HG03039 (cell line): ENCODE results near the gene CXXC5.

Source experiments
- ATAC-seq: cut with Tn5 transposase; IDR thresholded peaks from one replicate; pipeline ENCODE4 v1.9.1; 2021; ENCODE audit warnings: mild to moderate bottlenecking, moderate library complexity; ENCODE audit not compliant: unreplicated experiment

The CXXC5 gene

GRCh38 chr5:139638090-139638735 lies 9.9 kb upstream of the CXXC5 start:
- ATAC-seq: no peak

DNA sequence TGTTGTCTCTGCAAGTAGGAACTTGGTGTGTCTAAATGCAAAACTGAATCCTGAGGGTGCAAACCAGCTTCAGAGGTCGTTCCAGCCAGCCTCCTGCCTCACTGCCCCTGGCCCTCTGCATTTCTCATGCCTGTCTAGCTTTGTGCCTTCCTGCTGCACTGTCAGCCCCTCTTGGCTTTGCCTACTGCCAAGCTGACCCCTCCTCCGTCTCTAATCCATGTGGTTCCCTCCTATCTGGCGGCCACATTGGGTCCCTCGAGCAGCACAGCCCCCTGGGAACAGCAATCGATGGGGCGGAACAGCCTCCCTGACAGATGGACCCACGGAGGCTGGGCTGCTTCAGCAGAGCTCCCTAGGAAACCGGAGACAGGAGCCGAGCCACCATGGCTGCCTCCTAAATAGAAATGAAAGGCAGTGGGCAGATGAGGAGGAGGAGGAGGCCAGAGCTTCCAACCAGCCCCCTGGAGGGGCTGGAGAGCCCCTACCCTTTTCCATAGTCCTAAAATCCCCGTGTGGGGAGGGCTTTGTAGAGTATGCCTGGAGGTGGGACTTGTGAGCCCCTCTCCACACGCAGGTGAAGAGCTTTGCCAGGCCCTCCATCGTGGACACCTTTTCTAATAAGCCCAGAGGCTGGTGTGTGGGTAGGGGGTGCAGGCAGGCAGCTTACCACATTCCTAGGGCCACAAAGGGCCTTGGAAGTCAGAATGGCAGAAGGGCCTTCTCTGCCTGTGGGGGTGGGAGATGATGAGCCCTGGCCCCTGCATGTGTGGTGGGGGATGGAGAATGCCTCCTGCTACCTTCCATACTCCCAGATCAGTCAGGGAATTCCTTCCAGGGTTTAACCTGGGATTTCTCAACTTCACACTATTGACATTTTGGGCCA lies 9.2 kb upstream of the CXXC5 start:
- ATAC-seq: no peak

DNA sequence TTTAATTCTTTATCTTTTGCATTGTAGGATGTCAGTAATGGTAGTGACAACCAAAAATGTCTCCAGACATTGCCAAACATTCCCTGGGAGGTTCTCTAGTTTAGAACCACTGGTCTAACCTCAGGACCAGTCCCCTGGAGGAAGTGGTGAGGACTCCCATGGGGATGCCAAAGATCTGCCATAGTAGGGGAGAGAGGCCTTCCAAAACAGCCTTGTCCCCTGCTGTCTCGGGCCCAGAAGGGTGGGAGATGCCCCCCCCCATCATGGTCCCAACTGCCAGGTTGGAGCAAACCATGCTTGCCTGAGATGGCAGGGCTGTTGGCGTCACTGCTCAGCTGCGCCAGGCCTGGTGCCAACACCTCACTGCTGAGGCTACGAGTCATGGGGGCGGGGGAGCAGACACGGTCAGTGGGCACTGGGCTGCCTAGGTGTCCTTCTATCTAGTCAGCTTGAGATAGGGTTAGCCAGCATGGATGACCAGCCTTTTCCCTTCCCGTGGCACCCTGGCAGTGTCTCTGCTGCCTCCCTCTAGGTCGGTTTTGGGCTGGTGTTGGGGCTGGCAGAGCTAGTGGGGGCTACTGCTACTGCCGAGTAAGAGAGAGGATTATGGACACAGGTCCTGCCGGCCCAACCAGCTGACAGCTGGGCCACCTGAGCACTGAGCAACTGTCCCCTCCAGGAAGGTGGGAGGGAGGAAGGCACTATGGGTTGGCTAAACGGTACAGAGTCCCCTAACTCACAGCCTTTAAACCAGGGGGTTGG lies 8.3 kb upstream of the CXXC5 start:
- no peak for ATAC-seq

- no peak for ATAC-seq
These were observed 7.6 kb upstream of the CXXC5 start for GRCh38 chr5:139640421-139641115.

- no peak for ATAC-seq
These were observed 6.8 kb upstream of the CXXC5 start for GRCh38 chr5:139641116-139642080.

DNA sequence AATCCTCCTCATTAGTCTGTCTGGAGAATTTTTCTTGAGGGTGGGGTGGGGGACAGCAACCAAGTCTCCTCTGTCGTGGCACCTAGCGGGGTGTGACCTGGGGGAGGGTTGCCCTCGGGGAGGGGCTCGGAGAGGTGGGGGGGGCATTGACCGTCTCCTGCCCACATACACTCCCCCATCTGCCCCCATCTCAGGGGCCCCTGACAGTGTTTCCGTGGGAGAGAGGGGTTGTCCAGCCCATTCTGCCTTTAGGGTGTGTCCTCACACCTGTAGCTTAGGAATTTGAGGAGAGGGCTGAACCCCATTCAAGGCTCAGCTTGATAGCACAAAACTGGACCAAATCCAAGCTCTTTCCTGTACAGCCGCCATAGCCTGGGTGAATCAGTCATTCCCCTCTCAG lies 5.9 kb upstream of the CXXC5 start:
- no peak for ATAC-seq

DNA sequence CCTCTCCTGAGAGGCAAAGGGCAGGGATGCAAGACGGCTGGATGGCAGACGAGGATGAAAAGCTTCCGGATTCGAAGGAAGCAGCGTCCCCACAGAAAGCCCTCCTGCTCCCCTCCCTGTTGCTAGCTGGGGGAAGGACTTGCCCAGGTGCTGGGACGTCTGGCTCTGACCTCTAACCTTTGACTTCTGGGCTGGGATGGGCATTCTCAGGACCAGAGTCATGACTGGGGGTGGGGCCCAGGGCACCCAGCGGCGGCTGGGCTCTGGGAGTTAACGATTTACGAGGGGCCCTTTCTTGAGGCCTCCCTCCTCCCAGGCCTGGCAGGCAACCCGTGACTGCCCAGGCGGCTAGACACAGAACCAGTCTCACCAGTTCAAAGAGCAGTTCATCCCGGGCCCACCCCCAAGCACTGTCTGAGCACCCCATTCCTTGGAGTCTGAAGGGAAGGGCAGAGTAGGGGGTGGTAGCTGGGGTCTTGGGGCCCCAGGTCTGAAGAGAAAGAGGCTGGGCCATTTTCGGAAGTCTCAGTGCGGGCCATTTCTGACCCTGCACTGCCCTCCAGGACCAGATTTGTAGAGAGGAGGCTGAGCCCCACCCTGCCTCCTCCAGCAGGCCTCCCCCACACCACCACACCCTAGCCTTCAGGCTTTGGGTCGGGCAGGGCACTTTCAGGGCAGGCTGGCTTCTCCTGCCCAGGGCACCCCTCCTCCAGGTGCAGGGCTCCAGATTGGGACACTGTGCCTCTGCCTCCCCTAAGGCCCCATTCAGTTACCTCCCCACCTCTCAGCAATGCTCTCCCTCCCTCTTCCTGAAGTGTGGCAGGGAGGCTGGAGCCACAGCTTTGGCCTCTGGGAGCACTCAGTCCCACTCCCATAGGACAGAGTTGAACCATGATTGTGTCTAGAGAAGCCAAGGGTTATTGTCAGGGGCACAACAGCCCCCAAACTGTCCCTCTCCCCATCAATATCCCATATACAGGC lies 5.0 kb upstream of the CXXC5 start:
- no peak for ATAC-seq

DNA sequence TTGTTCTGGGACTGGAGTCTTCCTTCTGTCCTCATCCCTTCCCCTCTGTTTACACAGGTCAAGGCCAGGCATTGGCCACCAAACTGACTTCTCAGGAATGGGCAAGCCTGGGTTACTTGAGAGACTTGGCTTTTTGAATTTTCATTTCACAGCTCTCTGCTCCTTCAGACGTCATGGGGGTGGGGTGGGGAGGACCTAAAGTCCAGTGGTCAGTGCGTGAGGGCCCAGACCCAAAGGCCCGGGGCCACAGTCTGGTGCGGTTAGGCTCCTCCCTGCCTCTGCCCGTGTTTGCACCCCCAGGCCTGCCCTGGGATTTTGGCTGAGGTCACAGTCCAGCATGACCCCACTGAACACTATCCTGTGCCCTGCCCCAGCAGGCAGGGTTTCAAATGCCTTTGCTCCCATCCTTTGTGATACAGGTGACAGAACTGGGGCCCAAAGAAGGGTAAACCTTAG lies 4.1 kb upstream of the CXXC5 start:
- no peak for ATAC-seq

DNA sequence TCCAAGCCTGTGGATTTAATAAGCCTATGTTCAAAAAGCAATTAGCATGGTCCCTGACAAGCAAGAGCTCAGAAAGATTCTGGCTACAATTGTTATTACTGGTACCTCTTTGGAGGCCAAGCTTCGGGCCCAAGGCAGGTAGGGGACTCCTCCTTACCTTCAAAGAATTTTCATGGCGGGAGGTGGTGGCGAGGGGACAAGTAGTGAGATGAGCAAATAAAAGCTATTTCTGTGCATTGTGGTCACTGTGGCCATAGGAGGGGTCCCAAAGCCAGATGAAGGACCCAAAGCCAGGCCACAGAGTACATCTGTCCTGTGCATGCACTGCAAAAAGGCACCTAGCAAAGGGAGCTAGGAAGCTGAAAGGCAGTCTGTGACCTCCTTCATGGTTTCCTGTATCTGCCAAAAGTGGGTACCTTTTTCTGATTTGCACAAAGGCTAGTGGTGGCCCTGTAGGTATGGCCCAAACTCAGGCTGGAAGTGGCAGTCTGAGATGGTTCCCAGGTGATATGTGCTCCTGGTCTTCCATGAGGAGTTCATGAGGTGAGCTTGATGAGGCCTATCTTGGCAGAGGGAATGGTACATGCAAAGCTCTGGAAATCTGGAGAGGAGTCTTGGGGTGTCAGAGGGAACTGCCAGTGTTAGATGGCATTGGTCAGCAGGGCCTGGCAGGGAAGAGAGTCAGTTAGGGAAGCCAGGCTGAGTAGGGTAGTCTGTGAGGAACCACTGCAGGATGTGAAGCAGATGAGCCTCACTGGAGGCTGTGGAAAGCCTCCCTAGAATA lies 3.3 kb upstream of the CXXC5 start:
- ATAC-seq: no peak

DNA sequence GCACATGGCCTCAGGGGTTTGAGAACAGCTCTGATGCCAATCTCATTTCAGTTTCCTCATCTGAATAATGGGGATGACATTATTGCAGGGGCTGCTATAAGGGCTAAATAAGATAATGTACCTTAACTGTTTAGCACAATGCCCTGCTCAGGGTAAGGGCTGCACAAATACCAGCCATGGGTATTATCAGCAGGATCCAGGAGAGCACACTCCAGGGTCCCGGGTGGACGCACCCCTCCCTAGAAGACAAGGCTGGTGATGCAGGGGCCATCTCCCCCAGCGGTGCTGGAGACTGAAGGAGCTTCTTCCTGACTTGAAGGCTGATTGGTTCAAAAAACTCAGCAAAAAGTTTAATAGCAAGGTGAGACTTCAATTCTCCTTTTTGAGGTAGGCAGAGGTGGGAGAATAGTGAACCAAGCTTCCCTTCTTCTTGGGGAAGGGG lies 2.7 kb upstream of the CXXC5 start:
- ATAC-seq: no peak

- ATAC-seq: no peak
These were observed 2.0 kb upstream of the CXXC5 start for GRCh38 chr5:139646111-139646510.

DNA sequence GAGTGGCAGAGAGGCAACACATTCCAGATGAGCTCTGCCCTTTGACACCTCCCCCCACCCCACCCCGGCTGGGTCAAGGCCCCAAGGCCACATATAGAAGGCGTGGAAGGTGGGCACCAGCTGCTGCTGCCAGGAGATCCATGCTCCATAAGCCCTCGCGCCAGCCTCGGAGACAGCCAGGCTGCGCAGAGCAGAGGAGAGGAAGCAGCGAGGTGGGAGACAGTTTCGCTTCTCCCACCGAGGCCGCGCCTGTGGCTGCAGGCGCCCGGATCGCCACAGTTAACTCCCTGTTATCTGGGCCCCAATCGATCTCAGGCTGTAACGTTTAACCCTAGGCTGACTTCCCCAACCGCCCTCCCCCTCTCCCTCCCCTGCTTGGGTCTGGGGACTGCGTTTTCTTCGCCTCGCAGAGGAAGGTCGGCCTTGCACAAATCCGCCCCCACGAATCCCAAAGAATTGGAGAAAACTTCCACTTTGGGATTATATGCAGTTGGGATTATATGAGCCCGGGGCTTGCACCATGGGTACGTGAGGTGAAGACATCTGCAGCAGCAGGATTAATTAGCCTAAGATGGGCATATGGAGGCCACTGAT lies 1.1 kb upstream of the CXXC5 start:
- no peak for ATAC-seq

DNA sequence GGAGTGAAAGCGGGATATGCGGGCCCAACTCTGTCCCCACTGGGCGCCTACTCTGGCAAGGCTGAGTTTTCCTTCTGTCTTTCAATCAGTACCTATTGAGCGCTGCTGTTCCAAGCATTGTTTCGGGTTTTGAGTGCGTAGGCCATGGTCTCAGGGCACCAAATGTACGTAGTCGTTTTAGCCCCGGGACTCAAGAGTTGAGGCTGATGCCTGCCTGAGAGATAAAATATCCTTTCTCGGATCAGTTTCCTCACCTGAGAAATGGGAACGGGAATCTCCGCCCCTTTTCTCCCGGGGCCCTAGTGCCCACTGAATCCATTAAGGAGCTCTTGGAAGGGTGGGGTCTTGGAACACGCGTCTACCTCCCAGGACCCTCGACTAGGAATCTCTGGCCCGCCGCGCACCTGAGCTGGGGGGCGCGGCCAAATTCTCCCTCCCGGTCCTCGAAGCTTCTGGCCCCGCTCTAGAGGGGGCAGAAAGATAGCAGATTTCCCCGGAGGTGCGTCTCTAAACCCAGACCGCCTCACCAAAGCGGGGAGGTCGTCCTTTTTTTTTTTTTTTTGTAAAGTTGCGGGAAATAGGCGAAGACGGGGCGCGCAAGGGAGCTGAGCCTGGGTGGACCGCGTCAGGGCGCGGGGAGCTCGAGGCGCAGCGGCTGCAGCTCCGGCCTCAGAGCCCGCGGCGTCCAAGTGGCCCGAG lies 494 bp upstream of the CXXC5 start:
- ATAC-seq: no peak

DNA sequence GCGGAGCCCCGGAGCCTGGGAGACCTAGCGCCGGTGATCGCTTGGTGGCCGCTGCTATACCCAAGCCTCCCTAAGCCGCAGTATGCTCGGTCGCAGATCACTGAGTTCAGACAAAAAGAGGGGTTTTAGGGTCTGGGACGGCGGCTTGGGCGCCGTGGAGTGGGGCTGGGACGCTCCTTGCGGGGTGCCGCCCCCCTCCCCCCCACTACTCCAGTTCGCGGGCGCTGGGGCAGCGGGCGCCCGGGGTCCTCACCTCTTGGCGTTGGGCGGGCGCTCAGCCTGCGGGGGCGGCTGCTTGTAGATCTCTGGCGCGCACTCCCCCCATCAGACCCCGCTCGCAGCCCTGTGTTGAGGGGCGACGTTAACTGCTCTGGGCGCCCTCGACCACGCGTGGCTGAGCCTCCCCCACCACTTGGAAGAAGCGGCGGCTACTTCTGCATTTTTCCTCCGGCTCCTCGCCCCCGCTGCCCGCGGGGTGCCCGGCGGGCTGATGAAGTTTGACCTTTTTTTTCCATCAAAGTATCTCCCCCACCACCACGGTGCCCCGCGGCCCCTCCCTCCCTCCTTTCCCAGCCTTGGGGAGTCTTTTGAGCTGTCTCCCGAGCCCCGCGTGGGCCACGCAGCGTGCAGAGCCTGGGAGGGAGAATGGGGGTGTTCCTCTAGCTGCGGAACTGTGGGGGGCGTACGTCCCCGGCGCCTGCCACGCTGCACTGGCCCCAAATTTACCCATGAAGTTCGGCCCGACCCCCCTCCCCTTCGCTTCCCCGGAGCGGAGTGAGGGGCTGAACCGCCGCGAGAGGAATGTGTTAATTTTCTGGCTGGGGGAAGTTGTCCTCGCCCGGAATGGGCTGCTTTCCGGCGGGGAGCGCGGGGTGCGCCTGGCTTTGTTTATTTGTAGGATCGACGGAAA lies 1.2 kb downstream of the CXXC5 start:
- no peak for ATAC-seq

GRCh38 chr5:139650031-139650688 lies 2.0 kb downstream of the CXXC5 start:
- no peak for ATAC-seq
